CD4-positive, alpha-beta T cell (primary cell): ENCODE measurements around the gene PSMD2. TPM values are rescaled to one million over a fixed set of nuclear protein-coding genes. Genes with fewer than 3 reads are reported as not detected.
"Not testable (repeated sequence)": the region's sequence is repeated elsewhere in the genome, so short reads cannot be mapped to it uniquely, and the experiment has no call there.

Source experiments
- ATAC-seq: fragments of 200-7000 bp; cut with Tn5 transposase; one replicate; pipeline ENCODE4 v1.10.0; 2022; ENCODE audit warnings: mild to moderate bottlenecking; ENCODE audit not compliant: poor library complexity
- CTCF ChIA-PET: fragments of 350-600 bp; sonication (Branson Sonifier 250); formaldehyde crosslinking; loops from one replicate; lab custom pipeline; 2021; ENCODE audit warnings: antibody characterized with exemption, inconsistent platforms; lab: Charles Lee
- POLR2A ChIA-PET: fragments of 350-600 bp; sonication (Branson Sonifier 250); formaldehyde crosslinking; loops from one replicate; lab custom pipeline; 2021; ENCODE audit warnings: antibody characterized with exemption, inconsistent platforms; lab: Charles Lee
- DNase-seq, 14 experiments: peaks; one replicate each; pipeline ENCODE4 v3.0.0-alpha.2; 2013 to 2020; ENCODE audit warnings: mixed read lengths in 2 of 14
- H3K27ac ChIP-seq, 2 donors: one replicate each; pipeline versions ENCODE4 v1.5.1 to v1.7.0; 2013; ENCODE audit warnings: low read length in 2 of 2, low read depth in 1 of 2, mild to moderate bottlenecking in 1 of 2
- H3K27me3 ChIP-seq, 2 experiments: 1 replicate in 1 of 2; 2 replicates in 1 of 2; pipeline versions ENCODE4 v1.6.1 to v1.7.0; 2013; ENCODE audit warnings: low read length in 2 of 2, control low read depth in 1 of 2, mild to moderate bottlenecking in 1 of 2, moderate library complexity in 1 of 2; ENCODE audit not compliant: insufficient read depth in 2 of 2, control insufficient read depth in 1 of 2
- H3K36me3 ChIP-seq: one replicate; pipeline ENCODE4 v1.6.1; 2013; ENCODE audit warnings: low read length, control low read depth; ENCODE audit not compliant: insufficient read depth
- H3K4me1 ChIP-seq: one replicate; pipeline ENCODE4 v1.6.1; 2013; ENCODE audit warnings: low read length, control low read depth; ENCODE audit not compliant: insufficient read depth
- H3K4me3 ChIP-seq: one replicate; pipeline ENCODE4 v1.5.1; 2013; ENCODE audit warnings: mild to moderate bottlenecking, low read length, moderate library complexity
- H3K9me3 ChIP-seq, 2 experiments: 1 replicate in 1 of 2; 2 replicates in 1 of 2; pipeline versions ENCODE4 v1.6.1 to v1.7.0; 2013; ENCODE audit warnings: low read length in 2 of 2, mild to moderate bottlenecking in 2 of 2, control low read depth in 1 of 2, moderate library complexity in 1 of 2; ENCODE audit not compliant: control insufficient read depth in 1 of 2, insufficient read depth in 1 of 2
- H3K27ac Mint-ChIP-seq: one replicate; pipeline ENCODE4 v1.8.0; 2020; ENCODE audit warnings: mixed read lengths
- H3K27me3 Mint-ChIP-seq: one replicate; pipeline ENCODE4 v1.8.0; 2021; ENCODE audit warnings: mixed read lengths
- H3K36me3 Mint-ChIP-seq: one replicate; pipeline ENCODE4 v1.8.0; 2021; ENCODE audit warnings: low read depth, mixed read lengths
- H3K4me1 Mint-ChIP-seq: one replicate; pipeline ENCODE4 v1.8.0; 2021; ENCODE audit warnings: low read depth, mixed read lengths
- H3K4me3 Mint-ChIP-seq: one replicate; pipeline ENCODE4 v1.8.0; 2020; ENCODE audit warnings: mild to moderate bottlenecking, mixed read lengths
- H3K9me3 Mint-ChIP-seq: one replicate; pipeline ENCODE4 v1.8.0; 2020; ENCODE audit warnings: mixed read lengths
- intact Hi-C, 2 experiments: fragments of 100-400 bp; cut with DNase I in 1 of 2; cut with micrococcal nuclease in 1 of 2; formaldehyde crosslinking; loops; one replicate each; pipeline versions ENCODE4 v1.15.1 to v1.9.0; 2023 to 2025; cut with DNase I, micrococcal nuclease
- total RNA-seq, 174 experiments: library from RNA in 2 of 174; stranded (reverse) in 2 of 174; gene quantifications; one replicate each; pipeline ENCODE4 v1.2.3 and lab custom pipeline; 2021 to 2026
- TF ChIP-seq, protein P1 (sequence below): fragments of 200-600 bp; IDR thresholded peaks from one replicate; pipeline ENCODE4 v1.8.0; 2022; ENCODE audit warnings: antibody characterized with exemption, mild to moderate bottlenecking

PSMD2 gene
- total RNA-seq, 2 experiments from 2014 or later, result 159 TPM

GRCh38 chr3:184262764-184263179 is 36.3 kb upstream of the PSMD2 start:
- POLR2A ChIA-PET, result interaction anchor here (1.4 kb wide), 1 partner anchor 13 kb away, joined by 4 read pairs; the partner anchor contains the start of gene EEF1AKMT4
- H3K9me3 ChIP-seq, result peaks cover 0 to 12% of the 10 kb centered on the region in 2 experiments
- H3K4me1 Mint-ChIP-seq, result peaks cover 17% of the 10 kb centered on the region
- no peaks in the 10 kb centered on the region for H3K9me3 Mint-ChIP-seq
- H3K4me1 ChIP-seq, result peaks cover 29% of the 10 kb centered on the region
- no peak overlapping the region for H3K27ac ChIP-seq
- DNase-seq (no peak), ATAC-seq (no peak)
- no peaks in the 10 kb centered on the region for H3K36me3 Mint-ChIP-seq
- peaks cover 63% of the 10 kb centered on the region for H3K27me3 Mint-ChIP-seq
- TF ChIP-seq, protein P1, sequence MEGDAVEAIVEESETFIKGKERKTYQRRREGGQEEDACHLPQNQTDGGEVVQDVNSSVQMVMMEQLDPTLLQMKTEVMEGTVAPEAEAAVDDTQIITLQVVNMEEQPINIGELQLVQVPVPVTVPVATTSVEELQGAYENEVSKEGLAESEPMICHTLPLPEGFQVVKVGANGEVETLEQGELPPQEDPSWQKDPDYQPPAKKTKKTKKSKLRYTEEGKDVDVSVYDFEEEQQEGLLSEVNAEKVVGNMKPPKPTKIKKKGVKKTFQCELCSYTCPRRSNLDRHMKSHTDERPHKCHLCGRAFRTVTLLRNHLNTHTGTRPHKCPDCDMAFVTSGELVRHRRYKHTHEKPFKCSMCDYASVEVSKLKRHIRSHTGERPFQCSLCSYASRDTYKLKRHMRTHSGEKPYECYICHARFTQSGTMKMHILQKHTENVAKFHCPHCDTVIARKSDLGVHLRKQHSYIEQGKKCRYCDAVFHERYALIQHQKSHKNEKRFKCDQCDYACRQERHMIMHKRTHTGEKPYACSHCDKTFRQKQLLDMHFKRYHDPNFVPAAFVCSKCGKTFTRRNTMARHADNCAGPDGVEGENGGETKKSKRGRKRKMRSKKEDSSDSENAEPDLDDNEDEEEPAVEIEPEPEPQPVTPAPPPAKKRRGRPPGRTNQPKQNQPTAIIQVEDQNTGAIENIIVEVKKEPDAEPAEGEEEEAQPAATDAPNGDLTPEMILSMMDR, result no peak
- H3K4me3 Mint-ChIP-seq, result peak overlapping the region; percentile 43
- intact Hi-C loops, result loop anchor here in 1 of 2 experiments (5.0 kb wide), 1 partner anchor 35 kb away; the partner anchor contains the start of gene PSMD2
- H3K27me3 ChIP-seq, result peaks cover 37% of the 10 kb centered on the region in 2 experiments
- no peak overlapping the region for H3K27ac Mint-ChIP-seq
- no peaks in the 10 kb centered on the region for H3K36me3 ChIP-seq
- CTCF ChIA-PET, result interaction anchor here (1.8 kb wide), 1 partner anchor 35 kb away, joined by 4 read pairs; no protein-coding TSS in a partner anchor
- no peak overlapping the region for H3K4me3 ChIP-seq

GRCh38 chr3:184267249-184267648 is 31.8 kb upstream of the PSMD2 start:
- H3K36me3 Mint-ChIP-seq, H3K9me3 Mint-ChIP-seq, H3K27ac Mint-ChIP-seq, DNase-seq, H3K36me3 ChIP-seq, intact Hi-C loops, ATAC-seq, POLR2A ChIA-PET, H3K27ac ChIP-seq, H3K4me3 ChIP-seq, H3K4me1 Mint-ChIP-seq, H3K9me3 ChIP-seq, CTCF ChIA-PET, H3K4me3 Mint-ChIP-seq: not testable (repeated sequence)
- H3K4me1 ChIP-seq, result peaks cover 11% of the 10 kb centered on the region
- peaks cover 54% of the 10 kb centered on the region for H3K27me3 Mint-ChIP-seq
- peaks cover 31% of the 10 kb centered on the region in 2 experiments for H3K27me3 ChIP-seq

DNA sequence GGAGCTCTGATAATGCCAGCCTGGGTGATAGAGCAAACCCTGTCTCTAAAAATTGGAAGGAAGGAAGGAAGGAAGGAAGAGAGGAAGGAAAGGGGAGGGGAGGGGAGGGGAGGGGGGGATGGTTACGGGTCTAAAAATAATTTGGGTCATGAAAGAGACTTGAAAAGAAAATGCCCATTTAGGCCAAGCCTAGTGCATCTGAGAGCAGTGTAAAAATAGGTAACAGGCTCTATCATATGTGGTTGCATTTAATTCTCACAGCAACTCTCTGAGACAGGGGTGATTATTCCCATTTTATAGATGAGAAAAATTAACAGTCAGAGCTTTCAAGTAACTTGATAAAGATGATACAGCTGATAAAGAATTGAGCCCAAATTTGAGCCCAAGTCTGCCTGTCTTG is 26.8 kb upstream of the PSMD2 start:
- no peak overlapping the region for H3K27ac Mint-ChIP-seq
- peaks cover 29 to 37% of the 10 kb centered on the region in 2 experiments for H3K27me3 ChIP-seq
- TF ChIP-seq, protein P1, result no peak
- peaks cover 5% of the 10 kb centered on the region for H3K4me1 Mint-ChIP-seq
- H3K36me3 Mint-ChIP-seq, result no peaks in the 10 kb centered on the region
- CTCF ChIA-PET, result no interaction called here
- H3K4me3 ChIP-seq, result no peak overlapping the region
- peaks cover 4% of the 10 kb centered on the region for H3K4me1 ChIP-seq
- no peak for ATAC-seq
- H3K27ac ChIP-seq, result no peak overlapping the region
- POLR2A ChIA-PET, result no interaction called here
- H3K4me3 Mint-ChIP-seq, result no peak overlapping the region
- no peaks in the 10 kb centered on the region for H3K9me3 Mint-ChIP-seq
- peaks cover 57% of the 10 kb centered on the region for H3K27me3 Mint-ChIP-seq
- H3K9me3 ChIP-seq, result peaks cover 0 to 7% of the 10 kb centered on the region in 2 experiments
- H3K36me3 ChIP-seq, result no peaks in the 10 kb centered on the region
- no peak for DNase-seq
- intact Hi-C loops, result no loop called here

DNA sequence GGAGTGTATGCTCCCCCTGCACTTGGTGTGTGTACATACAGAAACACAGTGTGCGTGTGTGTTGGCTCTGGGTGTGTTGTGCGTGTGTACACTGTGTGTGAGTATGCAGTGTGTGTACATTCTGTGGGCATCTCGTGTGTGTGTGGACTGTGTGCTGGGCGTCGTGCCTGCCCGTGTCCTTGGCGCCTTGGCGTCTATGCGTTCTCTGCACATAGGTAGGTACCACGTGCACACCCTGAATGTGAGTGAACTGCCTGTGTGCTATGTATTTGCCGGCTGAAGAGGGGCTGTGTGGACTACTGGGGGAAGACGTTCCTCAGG is 23.7 kb upstream of the PSMD2 start:
- Mint-ChIP-seq H3K4me3 (no peak overlapping the region), H3K27me3 (peaks cover 65% of the 10 kb centered on the region), H3K36me3 (no peaks in the 10 kb centered on the region), H3K27ac (no peak overlapping the region), H3K9me3 (no peaks in the 10 kb centered on the region), H3K4me1 (peaks cover 5% of the 10 kb centered on the region)
- no peak overlapping the region for H3K27ac ChIP-seq
- no peaks in the 10 kb centered on the region for H3K36me3 ChIP-seq
- ChIA-PET CTCF (no interaction called here), POLR2A (no interaction called here)
- ATAC-seq (no peak), DNase-seq (no peak)
- peaks cover 4% of the 10 kb centered on the region for H3K4me1 ChIP-seq
- H3K9me3 ChIP-seq, result peaks cover 0 to 7% of the 10 kb centered on the region in 2 experiments
- TF ChIP-seq, protein P1, result no peak
- intact Hi-C loops, result no loop called here
- no peak overlapping the region for H3K4me3 ChIP-seq
- peaks cover 30 to 34% of the 10 kb centered on the region in 2 experiments for H3K27me3 ChIP-seq
